Activated naive CD4-positive, alpha-beta T cell treated with anti-CD3 and anti-CD28 coated beads, Interleukin-2, amount 50 U/mL, for 24 hours (primary cell): Measurements from ENCODE around the gene GNAQ.

Source experiments
- H3K27ac Mint-ChIP-seq: one replicate; pipeline ENCODE4 v1.8.0; 2021; ENCODE audit warnings: mild to moderate bottlenecking, mixed read lengths
- H3K27me3 Mint-ChIP-seq: one replicate; pipeline ENCODE4 v1.8.0; 2021; ENCODE audit warnings: mixed read lengths
- H3K36me3 Mint-ChIP-seq: one replicate; pipeline ENCODE4 v1.8.0; 2021; ENCODE audit warnings: mixed read lengths
- H3K4me1 Mint-ChIP-seq: one replicate; pipeline ENCODE4 v1.8.0; 2021; ENCODE audit warnings: mixed read lengths
- H3K4me3 Mint-ChIP-seq: one replicate; pipeline ENCODE4 v1.8.0; 2021; ENCODE audit warnings: mild to moderate bottlenecking, mixed read lengths
- H3K9me3 Mint-ChIP-seq: one replicate; pipeline ENCODE4 v1.8.0; 2021; ENCODE audit warnings: mixed read lengths

GNAQ gene

DNA sequence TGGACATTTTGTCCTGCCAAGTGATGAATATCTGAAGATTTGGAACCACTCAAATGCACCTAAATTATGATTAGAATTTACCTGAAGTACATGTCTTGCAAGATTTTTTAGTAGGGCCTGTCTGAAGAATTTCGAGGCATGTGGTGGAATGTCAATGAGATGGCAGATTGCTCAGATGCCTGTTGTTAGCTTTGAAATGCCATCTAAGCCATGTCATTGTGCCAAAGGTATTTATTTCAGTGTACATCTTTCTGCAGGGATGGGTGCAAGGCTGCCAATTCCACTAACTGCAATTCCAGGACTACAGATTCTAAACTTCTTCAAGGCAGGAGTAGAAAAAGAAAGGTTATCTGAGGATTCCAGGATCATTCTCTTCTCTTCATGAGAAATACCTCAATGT lies 9.1 kb upstream of the GNAQ start:
- H3K27me3 Mint-ChIP-seq, result peaks cover 2% of the 10 kb centered on the region
- H3K36me3 Mint-ChIP-seq, result no peaks in the 10 kb centered on the region
- no peaks in the 10 kb centered on the region for H3K9me3 Mint-ChIP-seq
- H3K4me3 Mint-ChIP-seq, result no peak overlapping the region
- no peak overlapping the region for H3K27ac Mint-ChIP-seq
- H3K4me1 Mint-ChIP-seq, result peaks cover under 1% of the 10 kb centered on the region

DNA sequence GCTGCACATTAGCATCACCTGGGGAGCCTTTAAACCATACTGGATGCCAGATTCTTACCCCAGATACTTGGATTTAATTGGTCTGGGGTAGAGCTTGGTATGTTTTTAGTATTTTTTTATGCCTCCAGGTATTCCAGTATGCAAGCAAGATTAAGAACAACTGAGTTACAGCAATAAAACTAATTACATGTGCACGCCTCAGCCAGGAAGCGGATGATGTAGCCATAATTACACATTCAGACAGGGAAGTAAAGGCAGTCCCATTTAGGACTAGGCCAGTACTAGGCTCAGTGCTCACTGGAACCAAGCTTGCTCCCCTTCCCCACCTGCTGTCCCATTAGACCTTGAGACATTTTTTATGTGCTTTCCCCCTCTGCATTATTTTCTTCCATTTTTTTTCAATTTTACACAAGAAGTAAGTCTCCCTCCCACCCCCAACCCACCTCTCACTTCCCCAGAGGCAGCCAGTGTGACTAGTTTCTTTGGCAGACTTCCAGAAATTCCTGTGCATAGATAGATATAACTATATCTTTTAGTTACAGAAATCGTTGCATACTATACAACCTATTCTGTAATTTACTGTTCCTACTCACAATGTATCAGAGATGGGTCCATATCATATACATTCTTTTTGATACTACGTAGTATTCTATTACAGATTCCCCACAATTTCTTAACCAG lies 7.1 kb upstream of the GNAQ start:
- H3K27me3 Mint-ChIP-seq, result no peaks in the 10 kb centered on the region
- H3K36me3 Mint-ChIP-seq, result no peaks in the 10 kb centered on the region
- H3K27ac Mint-ChIP-seq, result no peak overlapping the region
- H3K9me3 Mint-ChIP-seq, result no peaks in the 10 kb centered on the region
- no peak overlapping the region for H3K4me3 Mint-ChIP-seq
- H3K4me1 Mint-ChIP-seq, result peaks cover 20% of the 10 kb centered on the region

DNA sequence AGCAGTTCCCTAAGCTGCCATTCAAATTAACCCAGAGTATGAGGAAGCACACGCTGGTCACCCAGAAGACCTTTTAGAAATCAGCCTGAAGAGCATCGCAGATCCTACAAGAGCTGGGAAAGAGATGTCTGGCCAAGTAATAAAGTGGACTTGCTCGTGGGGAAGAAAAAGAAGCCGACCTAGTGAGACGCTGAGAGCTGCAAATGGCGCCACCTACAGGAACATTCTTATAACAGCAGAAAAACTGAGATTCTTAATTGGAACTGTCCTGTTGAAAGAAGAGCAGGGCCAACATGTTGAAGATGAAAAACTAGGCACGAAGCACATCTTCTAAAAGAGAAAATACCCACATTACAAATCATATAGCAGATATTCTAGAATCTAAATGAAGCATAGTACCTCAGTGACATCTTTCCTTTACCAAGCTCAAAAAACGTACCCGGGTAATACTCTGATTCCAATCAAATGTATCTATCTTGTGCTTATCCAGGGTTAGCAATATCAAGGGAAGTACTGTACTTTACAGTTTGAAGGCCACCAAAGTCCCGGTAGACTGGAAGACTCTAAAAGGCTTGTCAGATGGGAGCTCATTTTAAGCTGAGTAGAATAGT lies 3.9 kb upstream of the GNAQ start:
- Mint-ChIP-seq H3K4me3 (peak overlapping the region; percentile 31), H3K9me3 (no peaks in the 10 kb centered on the region), H3K4me1 (peaks cover 36% of the 10 kb centered on the region), H3K36me3 (no peaks in the 10 kb centered on the region), H3K27ac (no peak overlapping the region), H3K27me3 (no peaks in the 10 kb centered on the region)

DNA sequence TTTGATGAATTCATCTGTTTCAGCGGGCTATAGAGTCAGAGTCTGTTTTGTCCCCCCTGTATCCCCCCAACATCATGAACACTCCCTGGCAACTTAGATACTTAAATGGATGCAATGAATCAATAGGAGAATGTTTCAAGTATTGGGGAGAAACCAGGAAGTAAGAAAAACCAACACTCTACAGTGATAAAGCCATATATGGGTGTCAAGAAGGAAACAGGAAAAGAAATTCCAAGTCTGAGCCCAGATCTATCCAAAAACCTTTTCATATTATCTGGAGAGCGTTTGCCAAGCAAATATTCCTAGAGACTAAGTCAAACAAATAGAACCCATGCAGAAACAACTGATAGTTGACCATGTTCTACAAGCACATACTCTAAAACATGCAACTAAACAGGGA lies 2.3 kb upstream of the GNAQ start:
- H3K4me3 Mint-ChIP-seq, result no peak overlapping the region
- no peaks in the 10 kb centered on the region for H3K36me3 Mint-ChIP-seq
- no peaks in the 10 kb centered on the region for H3K27me3 Mint-ChIP-seq
- H3K9me3 Mint-ChIP-seq, result no peaks in the 10 kb centered on the region
- H3K4me1 Mint-ChIP-seq, result peaks cover 52% of the 10 kb centered on the region
- H3K27ac Mint-ChIP-seq, result no peak overlapping the region

GRCh38 chr9:78032730-78033457 lies 1.3 kb upstream of the GNAQ start:
- Mint-ChIP-seq H3K27me3 (no peaks in the 10 kb centered on the region), H3K4me1 (peaks cover 58% of the 10 kb centered on the region), H3K9me3 (no peaks in the 10 kb centered on the region)

DNA sequence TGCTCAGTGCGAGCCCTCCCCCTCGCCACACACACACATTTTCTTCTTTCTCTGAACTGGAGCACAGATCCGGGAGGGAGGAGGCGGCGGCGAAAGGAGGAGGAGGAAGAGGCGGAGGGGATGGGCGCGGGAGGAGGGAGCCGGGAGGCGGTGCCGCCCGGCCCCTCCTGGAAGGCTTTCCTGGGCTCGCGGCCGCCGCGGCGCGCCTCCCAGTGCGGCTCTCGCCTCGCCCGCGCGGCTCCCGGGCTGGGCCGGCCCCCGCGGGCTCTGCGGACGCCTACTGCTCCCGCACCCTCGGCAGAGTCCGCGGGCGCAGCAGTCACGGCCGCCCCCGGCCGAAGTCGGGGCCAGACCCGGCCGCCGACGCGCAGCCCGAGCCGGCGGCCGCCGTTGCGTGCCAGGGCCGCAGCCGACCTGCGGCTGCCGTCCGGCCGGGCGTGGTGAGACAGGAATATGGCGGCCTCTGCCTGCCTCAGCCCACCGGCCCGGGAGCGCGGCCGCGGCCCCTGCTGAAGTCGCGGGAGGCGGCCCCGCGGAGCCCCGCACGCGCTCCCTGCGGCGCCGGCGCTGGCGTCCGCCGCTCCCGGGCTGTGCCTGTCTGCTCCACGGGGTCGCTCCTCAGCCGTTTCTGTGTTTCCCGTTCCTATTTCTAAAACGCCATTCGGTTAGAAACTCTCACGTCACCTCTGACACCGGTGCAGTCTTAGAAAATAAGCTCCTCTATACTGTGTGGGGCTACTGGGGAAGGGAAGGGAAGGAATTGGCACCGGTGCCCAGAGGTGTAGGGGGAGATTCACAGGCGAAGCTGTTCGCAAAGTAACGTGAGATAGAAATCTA lies 500 bp upstream of the GNAQ start:
- H3K4me3 Mint-ChIP-seq, result peak overlapping the region; percentile 96
- peak overlapping the region; percentile 96 for H3K27ac Mint-ChIP-seq
- no peaks in the 10 kb centered on the region for H3K36me3 Mint-ChIP-seq
- peaks cover 65% of the 10 kb centered on the region for H3K4me1 Mint-ChIP-seq
- H3K27me3 Mint-ChIP-seq, result no peaks in the 10 kb centered on the region
- no peaks in the 10 kb centered on the region for H3K9me3 Mint-ChIP-seq

More at GRCh38 chr9:78032730-78033457, 1.3 kb upstream of the GNAQ start:
- Mint-ChIP-seq H3K36me3 (no peaks in the 10 kb centered on the region), H3K4me3 (peak overlapping the region; percentile 96), H3K27ac (peak overlapping the region; percentile 96)

DNA sequence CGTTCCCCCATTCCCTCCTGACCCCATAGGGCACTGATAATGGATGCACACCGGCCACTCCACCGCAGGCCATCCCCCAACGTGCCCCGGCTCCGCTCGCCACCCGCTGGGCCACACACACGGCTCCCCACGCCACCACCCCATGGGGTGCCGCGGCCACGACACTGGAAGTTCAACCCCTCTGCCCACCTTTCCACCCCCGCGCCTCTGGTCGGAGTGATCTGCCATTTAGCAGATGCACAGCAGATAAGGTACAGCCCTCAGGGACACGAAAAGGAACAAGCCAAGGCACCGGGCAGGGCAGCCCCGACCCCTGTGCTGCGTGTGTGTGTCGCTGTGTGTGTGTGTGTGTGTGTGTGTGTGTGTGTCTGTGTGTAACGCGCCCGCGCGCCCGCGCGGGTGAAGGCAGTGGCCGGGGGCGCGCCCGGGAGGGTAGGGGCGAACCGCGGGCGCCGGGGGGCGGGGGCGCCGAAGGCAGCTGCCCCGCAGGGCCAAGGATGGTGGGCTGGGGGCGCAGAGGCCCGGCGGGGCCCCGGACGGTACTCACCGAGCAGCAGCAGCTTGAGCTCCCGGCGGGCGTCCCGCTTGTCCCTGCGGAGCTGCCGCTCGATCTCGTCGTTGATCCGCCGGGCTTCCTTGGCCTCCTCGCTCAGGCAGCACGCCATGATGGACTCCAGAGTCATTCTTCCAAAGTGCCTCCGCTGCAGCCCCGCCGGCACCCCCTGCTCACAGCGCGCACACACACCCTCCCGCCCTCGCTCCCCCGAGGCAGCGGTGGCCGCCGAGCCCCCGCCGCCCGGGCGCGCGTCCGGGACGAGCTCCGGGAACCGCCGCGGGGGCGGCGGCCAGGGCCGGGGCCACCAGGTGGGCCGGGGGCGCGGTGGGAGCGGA lies 813 bp downstream of the GNAQ start:
- H3K27ac Mint-ChIP-seq, result peak overlapping the region; percentile 85
- H3K9me3 Mint-ChIP-seq, result no peaks in the 10 kb centered on the region
- H3K36me3 Mint-ChIP-seq, result no peaks in the 10 kb centered on the region
- H3K4me1 Mint-ChIP-seq, result peaks cover 74% of the 10 kb centered on the region
- no peaks in the 10 kb centered on the region for H3K27me3 Mint-ChIP-seq
- peak overlapping the region; percentile 91 for H3K4me3 Mint-ChIP-seq

- H3K27me3 Mint-ChIP-seq, result no peaks in the 10 kb centered on the region
- H3K4me3 Mint-ChIP-seq, result peak overlapping the region; percentile 91
- H3K4me1 Mint-ChIP-seq, result peaks cover 75% of the 10 kb centered on the region
- H3K36me3 Mint-ChIP-seq, result no peaks in the 10 kb centered on the region
- H3K27ac Mint-ChIP-seq, result peak overlapping the region; percentile 85
- no peaks in the 10 kb centered on the region for H3K9me3 Mint-ChIP-seq
These were observed 1.4 kb downstream of the GNAQ start for GRCh38 chr9:78030296-78030552.

GRCh38 chr9:78029551-78030295 lies 1.9 kb downstream of the GNAQ start:
- peak overlapping the region; percentile 85 for H3K27ac Mint-ChIP-seq
- no peaks in the 10 kb centered on the region for H3K27me3 Mint-ChIP-seq
- H3K9me3 Mint-ChIP-seq, result no peaks in the 10 kb centered on the region
- H3K4me1 Mint-ChIP-seq, result peaks cover 71% of the 10 kb centered on the region
- no peaks in the 10 kb centered on the region for H3K36me3 Mint-ChIP-seq
- H3K4me3 Mint-ChIP-seq, result peak overlapping the region; percentile 91

DNA sequence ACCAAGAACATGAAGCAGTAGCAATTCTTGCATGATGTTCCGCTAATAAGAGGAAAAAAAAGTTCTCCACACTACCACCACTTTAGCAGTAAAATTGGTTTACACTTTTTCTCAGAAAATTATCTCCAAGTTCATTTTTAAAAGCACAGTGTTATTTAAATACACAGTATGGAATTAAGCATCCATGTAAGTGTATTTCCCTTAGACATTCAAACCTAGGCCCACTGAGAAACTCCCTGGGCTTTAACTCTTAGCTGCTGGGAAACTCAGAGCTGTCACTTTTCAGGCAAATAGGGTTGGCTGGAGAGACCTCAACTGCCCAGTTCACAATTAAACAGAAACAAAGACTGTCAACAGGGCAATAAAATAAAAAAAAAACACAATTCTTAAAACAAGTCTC lies 2.7 kb downstream of the GNAQ start:
- Mint-ChIP-seq H3K9me3 (no peaks in the 10 kb centered on the region), H3K36me3 (no peaks in the 10 kb centered on the region), H3K4me1 (peaks cover 70% of the 10 kb centered on the region), H3K4me3 (peak overlapping the region; percentile 91), H3K27ac (no peak overlapping the region), H3K27me3 (no peaks in the 10 kb centered on the region)

GRCh38 chr9:78026947-78027346 lies 4.7 kb downstream of the GNAQ start:
- Mint-ChIP-seq H3K4me1 (peaks cover 70% of the 10 kb centered on the region), H3K27me3 (no peaks in the 10 kb centered on the region)

DNA sequence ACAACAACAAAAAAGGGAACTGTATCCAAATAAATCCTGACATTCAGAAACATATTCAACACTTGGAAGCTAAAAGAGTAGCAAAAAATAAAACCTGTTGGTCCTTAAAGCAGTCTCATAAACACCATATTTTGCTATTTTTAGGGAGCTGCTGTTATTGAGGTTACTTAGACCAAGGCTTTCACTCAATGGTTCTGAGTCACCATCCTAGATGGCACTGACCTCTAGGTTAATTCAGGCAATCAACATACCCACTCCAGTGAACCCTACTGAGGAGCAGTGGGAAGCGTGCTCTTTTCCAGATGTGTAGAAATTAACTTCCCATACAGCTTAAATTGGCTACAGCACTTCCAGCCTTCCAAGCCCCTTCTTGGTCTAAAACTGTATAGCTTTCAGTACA lies 5.2 kb downstream of the GNAQ start:
- Mint-ChIP-seq H3K4me1 (peaks cover 76% of the 10 kb centered on the region), H3K27ac (no peak overlapping the region), H3K4me3 (no peak overlapping the region), H3K27me3 (no peaks in the 10 kb centered on the region), H3K9me3 (no peaks in the 10 kb centered on the region), H3K36me3 (no peaks in the 10 kb centered on the region)

More at GRCh38 chr9:78026947-78027346, 4.7 kb downstream of the GNAQ start:
- Mint-ChIP-seq H3K36me3 (no peaks in the 10 kb centered on the region), H3K27ac (no peak overlapping the region), H3K4me3 (no peak overlapping the region), H3K9me3 (no peaks in the 10 kb centered on the region)

DNA sequence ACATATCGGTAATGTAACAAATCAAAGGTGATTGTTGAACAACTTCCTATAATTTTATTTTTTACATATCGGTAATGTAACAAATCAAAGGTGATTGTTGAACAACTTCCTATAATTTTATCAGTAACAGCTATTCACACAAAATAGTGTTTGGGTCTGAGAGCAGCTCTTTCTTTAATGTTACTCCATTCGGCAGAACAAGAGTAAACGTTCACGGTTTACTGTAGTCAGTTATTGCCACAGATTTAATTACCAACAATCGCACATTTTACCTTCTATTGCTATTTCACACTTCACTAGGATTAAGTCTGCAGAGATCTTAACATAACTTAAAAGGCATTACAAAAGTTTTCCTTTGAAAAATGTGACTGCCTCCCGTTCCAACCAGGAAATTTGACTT lies 6.4 kb downstream of the GNAQ start:
- Mint-ChIP-seq H3K4me3 (no peak overlapping the region), H3K36me3 (no peaks in the 10 kb centered on the region), H3K4me1 (peaks cover 84% of the 10 kb centered on the region), H3K27me3 (no peaks in the 10 kb centered on the region), H3K27ac (no peak overlapping the region), H3K9me3 (no peaks in the 10 kb centered on the region)

DNA sequence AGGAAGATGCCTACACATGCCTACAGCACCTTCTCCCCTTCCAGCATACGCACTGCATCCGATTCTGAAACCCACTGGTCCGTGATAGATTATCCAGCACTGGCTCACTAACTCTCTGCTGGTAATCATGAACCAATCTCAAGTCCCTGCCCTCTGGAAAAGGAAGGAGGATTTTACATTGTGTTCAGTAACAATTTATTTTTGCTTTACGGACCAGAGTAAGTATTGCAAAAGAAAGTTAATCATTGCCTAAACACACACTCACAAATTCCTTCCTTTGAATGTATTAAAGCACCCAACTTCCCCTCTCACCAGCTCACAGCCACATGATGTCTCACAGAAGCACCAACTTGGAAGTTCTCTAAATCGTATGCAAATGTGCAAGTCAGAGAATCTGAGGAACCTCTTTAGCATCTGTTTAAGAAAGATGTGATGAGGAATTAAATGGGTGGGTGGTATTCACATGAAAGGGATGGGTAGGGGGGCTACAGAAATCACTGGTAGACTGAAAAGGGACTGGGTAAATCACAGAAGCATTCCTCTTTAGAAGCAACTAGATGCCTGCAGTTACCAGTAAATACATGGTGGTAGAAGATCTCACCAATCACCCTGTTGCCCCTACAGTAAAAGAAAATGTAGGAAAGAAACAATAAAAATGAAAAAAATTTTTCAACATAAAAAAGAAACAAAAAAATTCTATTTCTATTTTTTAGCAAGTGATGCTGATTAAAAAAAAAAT lies 8.4 kb downstream of the GNAQ start:
- H3K27me3 Mint-ChIP-seq, result no peaks in the 10 kb centered on the region
- no peak overlapping the region for H3K4me3 Mint-ChIP-seq
- H3K4me1 Mint-ChIP-seq, result peaks cover 72% of the 10 kb centered on the region
- no peak overlapping the region for H3K27ac Mint-ChIP-seq
- no peaks in the 10 kb centered on the region for H3K36me3 Mint-ChIP-seq
- H3K9me3 Mint-ChIP-seq, result no peaks in the 10 kb centered on the region
